K562 (cell line): ENCODE data around the gene BCO1. TPM values are rescaled to one million over a fixed set of nuclear protein-coding genes. Genes with fewer than 3 reads are reported as not detected.

Experiments used
- polyA plus RNA-seq, 8 experiments: library from polyadenylated mRNA; depleted of rRNA in 4 of 8; stranded (reverse) in 5 of 8; unstranded in 3 of 8; fragments of >200 nt; fragmentation: Nextera tagmentation in 2 of 8; fragmentation: Illumina TruSeq in 1 of 8; extraction: Ambion mirVana in 2 of 8; extraction: Trizol in 1 of 8; gene quantifications; 2 replicates each; pipeline versions ENCODE4 v1.2.1 to v1.2.3, GENCODE V29; 2011 to 2014; ENCODE audit warnings: inconsistent platforms in 1 of 8, missing spikeins in 1 of 8
- total RNA-seq, 7 experiments: library from RNA; depleted of rRNA in 6 of 7; stranded (reverse); fragments of >200 nt in 6 of 7; fragmentation: Illumina TruSeq in 2 of 7; extraction: Trizol in 2 of 7; gene quantifications; 2 replicates each; pipeline versions ENCODE4 v1.2.1 to v1.2.3, GENCODE V29; 2011 to 2021; ENCODE audit warnings: low replicate concordance in 1 of 7

BCO1 gene
- total and polyA plus RNA-seq, 9 of the 15 experiments (the other 6 are each of a cell fraction or from before 2014, with no cell fraction given), result not detected

Other genes with a start within 250 kb of the BCO1 start
- 122 and 192 TPM in 2 replicates for gene CMC2, start 231.8 kb upstream of the BCO1 start, total RNA-seq (2014; rRNA removed)
- 144 and 165 TPM in 2 replicates for gene CMC2, start 231.8 kb upstream of the BCO1 start, total RNA-seq (2014; rRNA removed; fragmentation: Illumina TruSeq; extraction: Trizol)
- gene CMC2, start 231.8 kb upstream of the BCO1 start, total RNA-seq (2015; rRNA removed; fragmentation: Illumina TruSeq; extraction: Trizol), result 124 and 143 TPM in 2 replicates
- 166 and 189 TPM in 2 replicates for gene CMC2, start 231.8 kb upstream of the BCO1 start, total RNA-seq (2021)
- gene CMC2, start 231.8 kb upstream of the BCO1 start, polyA plus RNA-seq (2011; rRNA removed), result 224 and 304 TPM in 2 replicates
- gene CMC2, start 231.8 kb upstream of the BCO1 start, polyA plus RNA-seq (2014; fragmentation: Illumina TruSeq; extraction: Trizol), result 172 and 255 TPM in 2 replicates
- 100 to 1,000 TPM; 434 to 501 TPM for gene CMC2, start 231.8 kb upstream of the BCO1 start, polyA plus RNA-seq (2014; fragmentation: Nextera tagmentation; extraction: Ambion mirVana)
- 230 and 250 TPM in 2 replicates for gene CMC2, start 231.8 kb upstream of the BCO1 start, polyA plus RNA-seq (2014; rRNA removed)
- gene CENPN, start 231.5 kb upstream of the BCO1 start, total RNA-seq (2014; rRNA removed), result 64.6 and 140 TPM in 2 replicates
- 161 and 186 TPM in 2 replicates for gene CENPN, start 231.5 kb upstream of the BCO1 start, total RNA-seq (2014; rRNA removed; fragmentation: Illumina TruSeq; extraction: Trizol)
- gene CENPN, start 231.5 kb upstream of the BCO1 start, total RNA-seq (2015; rRNA removed; fragmentation: Illumina TruSeq; extraction: Trizol), result 103 and 106 TPM in 2 replicates
- gene CENPN, start 231.5 kb upstream of the BCO1 start, total RNA-seq (2021), result 87.6 and 92.3 TPM in 2 replicates
- 95.8 and 123 TPM in 2 replicates for gene CENPN, start 231.5 kb upstream of the BCO1 start, polyA plus RNA-seq (2011; rRNA removed)
- gene CENPN, start 231.5 kb upstream of the BCO1 start, polyA plus RNA-seq (2014; fragmentation: Illumina TruSeq; extraction: Trizol), result 140 and 158 TPM in 2 replicates
- gene CENPN, start 231.5 kb upstream of the BCO1 start, polyA plus RNA-seq (2014; fragmentation: Nextera tagmentation; extraction: Ambion mirVana), result 100 to 1,000 TPM; 343 to 384 TPM
- 209 and 279 TPM in 2 replicates for gene CENPN, start 231.5 kb upstream of the BCO1 start, polyA plus RNA-seq (2014; rRNA removed)
- gene ATMIN, start 202.8 kb upstream of the BCO1 start, total RNA-seq (2014; rRNA removed), result 16.5 and 20.5 TPM in 2 replicates
- gene ATMIN, start 202.8 kb upstream of the BCO1 start, total RNA-seq (2014; rRNA removed; fragmentation: Illumina TruSeq; extraction: Trizol), result 35.3 and 38.8 TPM in 2 replicates
- 39.4 and 40.9 TPM in 2 replicates for gene ATMIN, start 202.8 kb upstream of the BCO1 start, total RNA-seq (2015; rRNA removed; fragmentation: Illumina TruSeq; extraction: Trizol)
- gene ATMIN, start 202.8 kb upstream of the BCO1 start, total RNA-seq (2021), result 22.5 and 23.4 TPM in 2 replicates
- gene ATMIN, start 202.8 kb upstream of the BCO1 start, polyA plus RNA-seq (2011; rRNA removed), result 21.3 and 29.2 TPM in 2 replicates
- gene ATMIN, start 202.8 kb upstream of the BCO1 start, polyA plus RNA-seq (2014; fragmentation: Illumina TruSeq; extraction: Trizol), result 28.1 and 31.3 TPM in 2 replicates
- 1 to 10 TPM; 6.7 to 7.8 TPM for gene ATMIN, start 202.8 kb upstream of the BCO1 start, polyA plus RNA-seq (2014; fragmentation: Nextera tagmentation; extraction: Ambion mirVana)
- 15.3 and 19.3 TPM in 2 replicates for gene ATMIN, start 202.8 kb upstream of the BCO1 start, polyA plus RNA-seq (2014; rRNA removed)
- gene C16orf46, start 161.5 kb upstream of the BCO1 start, total RNA-seq (2014; rRNA removed), result 0.54 TPM in 1 of 2 replicates, not detected in the other
- 0.19 TPM in 1 of 2 replicates, not detected in the other for gene C16orf46, start 161.5 kb upstream of the BCO1 start, total RNA-seq (2014; rRNA removed; fragmentation: Illumina TruSeq; extraction: Trizol)
- gene C16orf46, start 161.5 kb upstream of the BCO1 start, total RNA-seq (2015; rRNA removed; fragmentation: Illumina TruSeq; extraction: Trizol), result 0.23 and 0.33 TPM in 2 replicates
- gene C16orf46, start 161.5 kb upstream of the BCO1 start, total RNA-seq (2021), result 0.47 and 1.0 TPM in 2 replicates
- gene C16orf46, start 161.5 kb upstream of the BCO1 start, polyA plus RNA-seq (2011; rRNA removed), result 0.35 and 0.36 TPM in 2 replicates
- 0.98 TPM in 1 of 2 replicates, not detected in the other for gene C16orf46, start 161.5 kb upstream of the BCO1 start, polyA plus RNA-seq (2014; fragmentation: Illumina TruSeq; extraction: Trizol)
- gene C16orf46, start 161.5 kb upstream of the BCO1 start, polyA plus RNA-seq (2014; fragmentation: Nextera tagmentation; extraction: Ambion mirVana), result under 1 TPM; 0.10 to 0.13 TPM
- 0.52 and 1.7 TPM in 2 replicates for gene C16orf46, start 161.5 kb upstream of the BCO1 start, polyA plus RNA-seq (2014; rRNA removed)
- gene GCSH, start 142.3 kb upstream of the BCO1 start, total RNA-seq (2014; rRNA removed), result 61.0 and 69.3 TPM in 2 replicates
- 121 and 129 TPM in 2 replicates for gene GCSH, start 142.3 kb upstream of the BCO1 start, total RNA-seq (2014; rRNA removed; fragmentation: Illumina TruSeq; extraction: Trizol)
- 108 and 119 TPM in 2 replicates for gene GCSH, start 142.3 kb upstream of the BCO1 start, total RNA-seq (2015; rRNA removed; fragmentation: Illumina TruSeq; extraction: Trizol)
- gene GCSH, start 142.3 kb upstream of the BCO1 start, total RNA-seq (2021), result 89.0 and 89.7 TPM in 2 replicates
- 33.2 and 61.1 TPM in 2 replicates for gene GCSH, start 142.3 kb upstream of the BCO1 start, polyA plus RNA-seq (2011; rRNA removed)
- 94.4 and 109 TPM in 2 replicates for gene GCSH, start 142.3 kb upstream of the BCO1 start, polyA plus RNA-seq (2014; fragmentation: Illumina TruSeq; extraction: Trizol)
- 10 to 100 TPM; 35.0 to 35.2 TPM for gene GCSH, start 142.3 kb upstream of the BCO1 start, polyA plus RNA-seq (2014; fragmentation: Nextera tagmentation; extraction: Ambion mirVana)
- gene GCSH, start 142.3 kb upstream of the BCO1 start, polyA plus RNA-seq (2014; rRNA removed), result 115 TPM in 2 replicates
- 5.2 and 6.4 TPM in 2 replicates for gene GAN, start 76.3 kb downstream of the BCO1 start, total RNA-seq (2014; rRNA removed)
- gene GAN, start 76.3 kb downstream of the BCO1 start, total RNA-seq (2014; rRNA removed; fragmentation: Illumina TruSeq; extraction: Trizol), result 10.8 and 13.0 TPM in 2 replicates
- gene GAN, start 76.3 kb downstream of the BCO1 start, total RNA-seq (2015; rRNA removed; fragmentation: Illumina TruSeq; extraction: Trizol), result 9.7 and 10.3 TPM in 2 replicates
- 14.2 and 15.1 TPM in 2 replicates for gene GAN, start 76.3 kb downstream of the BCO1 start, total RNA-seq (2021)
- gene GAN, start 76.3 kb downstream of the BCO1 start, polyA plus RNA-seq (2011; rRNA removed), result 6.2 and 6.8 TPM in 2 replicates
- 2.3 and 2.5 TPM in 2 replicates for gene GAN, start 76.3 kb downstream of the BCO1 start, polyA plus RNA-seq (2014; fragmentation: Illumina TruSeq; extraction: Trizol)
- gene GAN, start 76.3 kb downstream of the BCO1 start, polyA plus RNA-seq (2014; fragmentation: Nextera tagmentation; extraction: Ambion mirVana), result 1 to 10 TPM in 1 of 2 experiments, under 1 TPM in 1; 0.83 to 2.1 TPM
- 3.3 and 3.5 TPM in 2 replicates for gene GAN, start 76.3 kb downstream of the BCO1 start, polyA plus RNA-seq (2014; rRNA removed)
- 16.1 and 19.1 TPM in 2 replicates for gene CMIP, start 206.1 kb downstream of the BCO1 start, total RNA-seq (2014; rRNA removed)
- gene CMIP, start 206.1 kb downstream of the BCO1 start, total RNA-seq (2014; rRNA removed; fragmentation: Illumina TruSeq; extraction: Trizol), result 10.3 and 10.8 TPM in 2 replicates
- gene CMIP, start 206.1 kb downstream of the BCO1 start, total RNA-seq (2015; rRNA removed; fragmentation: Illumina TruSeq; extraction: Trizol), result 9.7 and 11.5 TPM in 2 replicates
- gene CMIP, start 206.1 kb downstream of the BCO1 start, total RNA-seq (2021), result 66.4 and 82.5 TPM in 2 replicates
- 8.1 and 19.2 TPM in 2 replicates for gene CMIP, start 206.1 kb downstream of the BCO1 start, polyA plus RNA-seq (2011; rRNA removed)
- gene CMIP, start 206.1 kb downstream of the BCO1 start, polyA plus RNA-seq (2014; fragmentation: Illumina TruSeq; extraction: Trizol), result 39.4 and 41.6 TPM in 2 replicates
- 1 to 10 TPM in 1 of 2 experiments, under 1 TPM in 1; 0.94 to 1.9 TPM for gene CMIP, start 206.1 kb downstream of the BCO1 start, polyA plus RNA-seq (2014; fragmentation: Nextera tagmentation; extraction: Ambion mirVana)
- gene CMIP, start 206.1 kb downstream of the BCO1 start, polyA plus RNA-seq (2014; rRNA removed), result 15.6 and 21.0 TPM in 2 replicates